K562 (cell line): Measurements from ENCODE around the gene RIN3. TPM values are rescaled to one million over a fixed set of nuclear protein-coding genes. Genes with fewer than 3 reads are reported as not detected.
A peak's percentile ranks its signal among the peaks of the same experiment; 100 is the strongest.

Experiments used
- ATAC-seq: fragments of 200-7000 bp; cut with Tn5 transposase; 3 replicates; pipeline ENCODE4 v1.9.1; 2020; ENCODE audit warnings: moderate library complexity
- BruUV-seq: library from RNA; stranded (reverse); fragments of 400-500 nt; replicated peaks from 2 replicates; lab custom pipeline; 2021; lab: Mats Ljungman, UMichigan
- CTCF ChIA-PET: fragments of 300-600 bp; formaldehyde crosslinking; extraction: SDS; loops from one replicate; lab custom pipeline; 2021; ENCODE audit warnings: low intra/inter-chr PET ratio; lab: Yijun Ruan, JAX
- POLR2A ChIA-PET: fragments of 300-600, 350-650 bp; sonication (Branson Sonifier 250); formaldehyde crosslinking; extraction: SDS; loops from one replicate; lab custom pipeline; 2021; ENCODE audit warnings: antibody characterized with exemption, inconsistent platforms; lab: Yijun Ruan, JAX
- DNase-seq, 4 experiments: peaks; one replicate each; pipeline versions ENCODE4 v3.0.0 to v3.0.0-alpha.2; 2011 to 2018; ENCODE audit warnings: low spot score in 3 of 4, mixed read lengths in 3 of 4; ENCODE audit errors: extremely low read depth in 1 of 4
- FAIRE-seq: peaks from 2 replicates; lab custom pipeline; 2011; peaks lifted over from hg19 to GRCh38; lab: Jason Lieb, UNC
- H2AFZ ChIP-seq: 2 replicates; pipeline ENCODE4 v1.6.0; 2011; ENCODE audit warnings: low read depth, low read length, control low read depth, inconsistent platforms
- H3K27ac ChIP-seq: fragments of 200-600 bp; 3 replicates; pipeline ENCODE4 v1.8.0; 2011; ENCODE audit warnings: low read depth, mild to moderate bottlenecking, control low read depth, inconsistent platforms, low read length, moderate library complexity, mixed read lengths; ENCODE audit errors: extremely low read depth
- H3K27me3 ChIP-seq, 2 experiments: fragments of 300-600 bp in 1 of 2; 2 replicates in 1 of 2; 3 replicates in 1 of 2; pipeline versions ENCODE4 v1.6.0 to v1.8.0; 2011; ENCODE audit warnings: inconsistent platforms in 2 of 2, low read length in 2 of 2, mild to moderate bottlenecking in 1 of 2, mixed read lengths in 1 of 2, moderate library complexity in 1 of 2; ENCODE audit not compliant: control insufficient read depth in 2 of 2, insufficient read depth in 2 of 2
- H3K36me3 ChIP-seq: fragments of 300-600 bp; 3 replicates; pipeline ENCODE4 v1.8.0; 2011; ENCODE audit warnings: mild to moderate bottlenecking, low read length, inconsistent platforms; ENCODE audit not compliant: control insufficient read depth, insufficient read depth
- H3K4me1 ChIP-seq, 2 experiments: fragments of 200-600 bp in 1 of 2; replicated peaks in 1 of 2; 2 replicates in 1 of 2; 3 replicates in 1 of 2; pipeline versions ENCODE4 v1.5.1 to v1.8.0; 2011; ENCODE audit warnings: inconsistent platforms in 2 of 2, low read length in 2 of 2, mild to moderate bottlenecking in 1 of 2, mixed read lengths in 1 of 2, moderate library complexity in 1 of 2; ENCODE audit not compliant: control insufficient read depth in 2 of 2, insufficient read depth in 2 of 2
- H3K4me2 ChIP-seq: 2 replicates; pipeline ENCODE4 v1.6.1; 2011; ENCODE audit warnings: low read length, control low read depth, inconsistent platforms, mixed read lengths; ENCODE audit not compliant: insufficient read depth
- H3K4me3 ChIP-seq: fragments of 200-600 bp; sonication (generic), shearing (Covaris generic); 2 replicates; pipeline ENCODE4 v1.5.1; 2016; ENCODE audit warnings: control low read depth, inconsistent platforms
- H3K79me2 ChIP-seq: fragments of 200-600 bp; 3 replicates; pipeline ENCODE4 v1.8.0; 2011; ENCODE audit warnings: low read length, inconsistent platforms; ENCODE audit not compliant: control insufficient read depth, insufficient read depth
- H3K9ac ChIP-seq, 2 experiments: 2 replicates each; pipeline versions ENCODE4 v1.6.0 to v1.6.1; 2011; ENCODE audit warnings: low read depth in 2 of 2, low read length in 2 of 2, control low read depth in 1 of 2, inconsistent platforms in 1 of 2, mild to moderate bottlenecking in 1 of 2, mixed read lengths in 1 of 2; ENCODE audit not compliant: insufficient read depth in 1 of 2
- H3K9me1 ChIP-seq: one replicate; pipeline ENCODE4 v1.6.0; 2011; ENCODE audit warnings: inconsistent platforms, mild to moderate bottlenecking, low read length, moderate library complexity; ENCODE audit not compliant: control insufficient read depth, insufficient read depth
- H3K9me3 ChIP-seq: replicated peaks from 2 replicates; pipeline ENCODE4 v1.5.1; 2011; ENCODE audit warnings: low read depth, low read length, inconsistent platforms; ENCODE audit not compliant: control insufficient read depth, insufficient read depth
- H4K20me1 ChIP-seq: replicated peaks from 2 replicates; pipeline ENCODE4 v1.6.1; 2011; ENCODE audit warnings: low read length, inconsistent platforms, mixed read lengths; ENCODE audit not compliant: control insufficient read depth, insufficient read depth
- ATF7 ChIP-seq: fragments of 450-650 bp; IDR thresholded peaks from 2 replicates; pipeline ENCODE4 v1.7.1; 2014; ENCODE audit warnings: mild to moderate bottlenecking, moderate library complexity
- CREB5 ChIP-seq: fragments of 250-450 bp; sonication (Bioruptor Pico); IDR thresholded peaks from 2 replicates; pipeline ENCODE4 v1.5.0; 2020; ENCODE audit warnings: mild to moderate bottlenecking
- HSF4 ChIP-seq: fragments of 250-450 bp; sonication (Bioruptor Pico); IDR thresholded peaks from 2 replicates; pipeline ENCODE4 v2.1.2; 2022; ENCODE audit warnings: mild to moderate bottlenecking, moderate library complexity, borderline replicate concordance
- KDM1A ChIP-seq, 2 experiments: fragments of 450-650 bp; IDR thresholded peaks; 2 replicates each; pipeline ENCODE4 v1.6.1; 2016; ENCODE audit warnings: mild to moderate bottlenecking in 2 of 2
- NFE2L1 ChIP-seq: fragments of 450-650 bp; IDR thresholded peaks from 2 replicates; pipeline ENCODE4 v1.6.1; 2016; ENCODE audit warnings: missing genetic modification characterization, low read depth, mild to moderate bottlenecking, missing compliant biosample characterization, moderate library complexity, borderline replicate concordance
- NFIC ChIP-seq: fragments of 450-650 bp; IDR thresholded peaks from 2 replicates; pipeline ENCODE4 v1.6.1; 2017; ENCODE audit warnings: mild to moderate bottlenecking, inconsistent platforms
- PPARD ChIP-seq: fragments of 250-450 bp; sonication (Bioruptor Pico); IDR thresholded peaks from 2 replicates; pipeline ENCODE4 v1.8.0; 2022; ENCODE audit warnings: inconsistent platforms, mild to moderate bottlenecking, moderate library complexity
- RBM17 ChIP-seq: fragments of 200-400 bp; formaldehyde crosslinking; IDR thresholded peaks from 2 replicates; pipeline ENCODE4 v1.6.1; 2017; ENCODE audit warnings: low read depth, mild to moderate bottlenecking, low read length, borderline replicate concordance
- ZNF3 ChIP-seq: fragments of 250-450 bp; sonication (Bioruptor Pico); IDR thresholded peaks from 2 replicates; pipeline ENCODE4 v1.5.0; 2021; ENCODE audit warnings: mild to moderate bottlenecking, moderate library complexity
- WGBS: fragments of 100-300 bp; shearing (Covaris generic); methylation state at CpG from one replicate; pipeline ENCODE4 v1.1.6; 2016; ENCODE audit warnings: low coverage, mixed read lengths; ENCODE audit not compliant: insufficient coverage; ENCODE audit errors: missing lambda C conversion rate; 5-methylcytosine and 5-hydroxymethylcytosine counted together
- in situ Hi-C: fragments of 300-500 bp; cut with MboI; formaldehyde crosslinking; loops from 4 replicates; pipeline ENCODE4 v1.15.0; 2018; ENCODE audit warnings: inconsistent platforms, mixed read lengths
- intact Hi-C: fragments of 100-400 bp; cut with micrococcal nuclease; formaldehyde crosslinking; loops from 2 replicates; pipeline ENCODE4 v1.14.2; 2022
- polyA plus RNA-seq, 8 experiments: library from polyadenylated mRNA; depleted of rRNA in 4 of 8; stranded (reverse) in 5 of 8; unstranded in 3 of 8; fragments of >200 nt; fragmentation: Nextera tagmentation in 2 of 8; fragmentation: Illumina TruSeq in 1 of 8; extraction: Ambion mirVana in 2 of 8; extraction: Trizol in 1 of 8; gene quantifications; 2 replicates each; pipeline versions ENCODE4 v1.2.1 to v1.2.3, GENCODE V29; 2011 to 2014; ENCODE audit warnings: inconsistent platforms in 1 of 8, missing spikeins in 1 of 8
- total RNA-seq, 7 experiments: library from RNA; depleted of rRNA in 6 of 7; stranded (reverse); fragments of >200 nt in 6 of 7; fragmentation: Illumina TruSeq in 2 of 7; extraction: Trizol in 2 of 7; gene quantifications; 2 replicates each; pipeline versions ENCODE4 v1.2.1 to v1.2.3, GENCODE V29; 2011 to 2021; ENCODE audit warnings: low replicate concordance in 1 of 7

The RIN3 gene
- total and polyA plus RNA-seq, 9 of the 15 experiments (the other 6 are each of a cell fraction or from before 2014, with no cell fraction given), result 0.01 to 0.49 (median 0.08) TPM; not detected in 5

DNA sequence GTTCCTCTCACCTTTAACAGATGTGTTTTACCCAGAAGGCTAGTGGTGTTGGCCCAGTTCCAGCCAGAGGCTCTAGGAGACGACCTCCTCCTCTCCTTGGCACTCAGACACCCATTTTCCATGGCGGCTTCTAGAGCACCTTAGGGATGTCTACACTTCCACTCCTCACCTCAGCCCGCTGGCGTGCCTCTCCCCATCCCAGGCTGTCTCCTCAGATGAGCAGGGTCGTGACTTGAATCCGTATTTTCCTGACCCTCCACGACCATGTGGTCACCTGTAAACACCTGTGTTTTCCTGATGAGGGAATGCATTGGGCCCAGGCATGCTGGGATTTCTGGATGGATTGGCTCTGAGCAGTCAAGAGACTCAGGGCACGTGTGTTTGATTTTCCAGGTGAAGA is 21.8 kb upstream of the RIN3 start:
- H3K9me3 ChIP-seq, result no peaks in the 10 kb centered on the region
- in situ Hi-C loops, result no loop called here
- 3% methylated on average over 6 of the region's 8 CpGs for WGBS
- no peak overlapping the region for H3K4me2 ChIP-seq
- H3K27ac ChIP-seq, result no peak overlapping the region
- TF ChIP-seq ATF7 (no peak), HSF4 (CRISPR knock-in tag) (no peak), KDM1A (IDR thresholded peaks at IDR 0.05) (no peak), ZNF3 (CRISPR knock-in tag) (no peak), RBM17 (no peak), PPARD (CRISPR knock-in tag) (no peak), NFIC (0 out of 2 replicates have a peak, but pooled peaks have one; percentile 23)
- TF ChIP-seq, all 486 proteins: peak for 1
- Histone ChIP-seq H3K4me3 (no peak overlapping the region), H3K27me3 (peaks cover 3 to 45% of the 10 kb centered on the region in 2 experiments; a peak in 4 of 5 replicates), H4K20me1 (no peaks in the 10 kb centered on the region), H3K4me1 (no peaks in the 10 kb centered on the region), H3K36me3 (no peaks in the 10 kb centered on the region), H3K9me1 (no peaks in the 10 kb centered on the region), H2AFZ (no peak overlapping the region), H3K79me2 (no peaks in the 10 kb centered on the region), H3K9ac (no peak overlapping the region)
- no TSS peak for BruUV-seq
- ATAC-seq, result no peak
- intact Hi-C loops, result no loop called here
- no peak for FAIRE-seq
- POLR2A ChIA-PET, result no interaction called here
- CTCF ChIA-PET, result no interaction called here
- no peak for DNase-seq

DNA sequence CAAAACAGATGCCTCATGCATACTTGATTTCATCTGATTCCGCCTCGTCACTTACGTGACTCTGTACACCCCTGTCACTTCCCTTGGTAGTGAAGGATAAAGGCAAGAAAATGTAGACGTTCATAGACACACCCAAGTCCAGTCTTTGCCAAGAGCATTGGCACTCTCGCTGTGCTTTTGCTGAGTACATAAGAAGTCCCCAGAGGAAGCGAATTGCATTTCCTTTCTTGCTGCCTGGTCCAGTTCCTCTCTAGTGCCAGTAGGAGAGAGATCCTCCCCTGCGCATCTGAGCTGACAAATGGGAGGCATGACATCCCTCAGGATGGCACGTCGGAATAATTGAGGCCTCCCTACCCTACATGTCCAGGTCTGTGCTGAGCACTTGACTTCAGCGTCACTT is 21.3 kb upstream of the RIN3 start:
- Histone ChIP-seq H3K36me3 (no peaks in the 10 kb centered on the region), H3K9ac (no peak overlapping the region), H3K27ac (no peak overlapping the region), H3K4me3 (no peak overlapping the region), H2AFZ (no peak overlapping the region)
- 0% methylated on average over 7 of the region's 10 CpGs for WGBS
- FAIRE-seq, result no peak
- TF ChIP-seq CREB5 (CRISPR knock-in tag), result no peak
- no peak for TF ChIP-seq NFE2L1 (tag)
- TF ChIP-seq, all 486 proteins: peak for 0
- no peaks in the 10 kb centered on the region for H4K20me1 ChIP-seq
- CTCF ChIA-PET, result no interaction called here
- H3K79me2 ChIP-seq, result no peaks in the 10 kb centered on the region
- no peak for ATAC-seq
- no peaks in the 10 kb centered on the region for H3K9me1 ChIP-seq
- peaks cover 3 to 45% of the 10 kb centered on the region in 2 experiments; a peak in 4 of 5 replicates for H3K27me3 ChIP-seq
- intact Hi-C loops (no loop called here), in situ Hi-C loops (no loop called here)
- no peaks in the 10 kb centered on the region for H3K4me1 ChIP-seq
- POLR2A ChIA-PET, result no interaction called here
- no TSS peak for BruUV-seq
- H3K4me2 ChIP-seq, result no peak overlapping the region
- no peaks in the 10 kb centered on the region for H3K9me3 ChIP-seq
- no peak for DNase-seq
